Measurements from ENCODE around the gene ARID5B. TPM values are rescaled to one million over a fixed set of nuclear protein-coding genes. Genes with fewer than 3 reads are reported as not detected.

ARID5B gene
- total and polyA plus RNA-seq, 2 experiments from 2014 or later: 1.3 to 1.6 TPM

DNA sequence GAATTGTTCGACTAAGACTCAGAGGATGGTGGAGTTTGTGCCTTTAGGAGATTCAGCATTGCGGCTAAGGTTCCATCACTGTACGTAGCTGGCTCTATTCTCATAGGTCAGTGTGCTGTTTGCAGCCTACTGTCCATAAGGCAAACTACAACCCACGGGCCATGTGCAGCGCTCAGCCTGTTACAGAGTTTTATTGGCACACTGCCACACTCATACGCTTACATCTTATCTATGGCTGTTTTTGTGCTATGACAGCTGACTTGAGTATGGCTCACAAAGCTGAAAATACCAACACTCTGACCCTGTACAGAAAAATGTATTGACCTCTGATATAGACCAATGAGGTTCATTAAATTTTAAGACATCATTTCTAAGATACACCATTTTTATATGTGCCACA is 114.5 kb downstream of the ARID5B start:
- H3K27ac ChIP-seq (ENCODE audit: low read depth): no peak overlapping the region
- no peaks in the 10 kb centered on the region for H3K36me3 ChIP-seq (ENCODE audit: insufficient read depth)
- peaks cover 28% of the 10 kb centered on the region for H3K4me1 Mint-ChIP-seq
- ATAC-seq (no peak), DNase-seq (ENCODE audit: low spot score) (no peak)
- TF ChIP-seq EZH2 (IDR thresholded peaks at IDR 0.05; ENCODE audit: low read depth, unreplicated experiment): no peak
- H2AFZ ChIP-seq: no peak overlapping the region
- no peak overlapping the region for H3K4me2 ChIP-seq
- H3K79me2 ChIP-seq (replicated peaks; ENCODE audit: insufficient read depth): no peaks in the 10 kb centered on the region
- H3K4me3 ChIP-seq: no peak overlapping the region
- H3K36me3 Mint-ChIP-seq (ENCODE audit: low read depth): no peaks in the 10 kb centered on the region
- no peaks in the 10 kb centered on the region for H3K9me2 ChIP-seq (ENCODE audit: insufficient read depth)
- H3K27me3 ChIP-seq (ENCODE audit: insufficient read depth): no peaks in the 10 kb centered on the region
- H3F3A ChIP-seq (replicated peaks; ENCODE audit: low read depth): no peaks in the 10 kb centered on the region
- H3K9me3 Mint-ChIP-seq: no peaks in the 10 kb centered on the region
- H3K27me3 Mint-ChIP-seq (ENCODE audit: insufficient read depth, low read depth, poor library complexity): no peaks in the 10 kb centered on the region
- H3K4me3 Mint-ChIP-seq: no peak overlapping the region
- H4K20me1 ChIP-seq (replicated peaks; ENCODE audit: insufficient read depth): no peaks in the 10 kb centered on the region
- peaks cover 32% of the 10 kb centered on the region for H3K4me1 ChIP-seq (ENCODE audit: insufficient read depth)
- H3K27ac Mint-ChIP-seq: no peak overlapping the region

DNA sequence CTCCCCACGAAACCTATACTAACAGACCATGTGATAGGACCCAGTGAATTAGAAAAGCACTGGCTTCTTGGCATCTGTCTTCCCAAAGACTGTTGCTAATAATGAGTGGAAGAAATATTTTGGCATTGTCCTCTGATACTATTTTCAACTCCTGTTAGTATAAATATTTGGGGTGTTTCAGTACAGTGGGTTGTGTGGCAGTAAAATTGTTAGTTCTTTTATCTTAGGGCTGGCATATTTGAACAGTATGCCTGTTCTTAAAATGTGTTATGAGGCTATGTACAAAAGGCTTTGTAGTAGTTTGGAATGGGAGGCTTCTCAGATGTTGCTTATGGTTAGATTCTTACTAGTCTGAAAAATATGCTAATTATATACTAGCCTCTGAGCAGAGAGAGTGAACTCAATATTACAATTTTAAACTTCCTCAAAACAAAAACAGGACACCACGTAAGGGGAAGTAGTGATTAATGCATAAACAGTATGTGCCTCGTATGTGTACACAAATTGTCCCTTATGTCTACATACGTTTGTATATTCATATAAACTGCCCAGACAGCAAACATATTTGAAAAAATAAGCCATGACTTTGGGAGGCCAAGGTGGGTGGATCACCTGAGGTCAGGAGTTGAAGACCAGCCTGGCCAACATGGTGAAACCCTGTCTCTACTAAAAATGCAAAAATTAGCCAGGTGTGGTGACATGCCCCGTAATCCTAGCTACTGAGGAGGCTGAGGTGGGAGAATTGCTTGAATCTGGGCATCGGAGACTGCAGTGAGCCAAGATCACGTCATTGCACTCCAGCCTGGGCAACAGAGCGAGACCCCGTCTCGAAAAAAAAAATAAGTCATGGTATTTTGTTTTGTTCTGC is 115.4 kb downstream of the ARID5B start:
- Histone ChIP-seq H3K79me2 (replicated peaks; ENCODE audit: insufficient read depth) (no peaks in the 10 kb centered on the region), H2AFZ (no peak overlapping the region), H3F3A (replicated peaks; ENCODE audit: low read depth) (no peaks in the 10 kb centered on the region), H3K4me1 (ENCODE audit: insufficient read depth) (peaks cover 32% of the 10 kb centered on the region), H3K4me2 (no peak overlapping the region), H3K27ac (ENCODE audit: low read depth) (no peak overlapping the region), H3K9me2 (ENCODE audit: insufficient read depth) (no peaks in the 10 kb centered on the region), H3K4me3 (no peak overlapping the region), H4K20me1 (replicated peaks; ENCODE audit: insufficient read depth) (no peaks in the 10 kb centered on the region), H3K36me3 (ENCODE audit: insufficient read depth) (no peaks in the 10 kb centered on the region), H3K27me3 (ENCODE audit: insufficient read depth) (no peaks in the 10 kb centered on the region)
- H3K4me3 Mint-ChIP-seq: no peak overlapping the region
- peaks cover 28% of the 10 kb centered on the region for H3K4me1 Mint-ChIP-seq
- DNase-seq (ENCODE audit: low spot score) (no peak), ATAC-seq (no peak)
- H3K27ac Mint-ChIP-seq: no peak overlapping the region
- H3K36me3 Mint-ChIP-seq (ENCODE audit: low read depth): no peaks in the 10 kb centered on the region
- no peaks in the 10 kb centered on the region for H3K27me3 Mint-ChIP-seq (ENCODE audit: insufficient read depth, low read depth, poor library complexity)
- no peaks in the 10 kb centered on the region for H3K9me3 Mint-ChIP-seq
- TF ChIP-seq EZH2phosphoT487 (IDR thresholded peaks at IDR 0.05; ENCODE audit: unreplicated experiment) (no peak), NANOG (IDR thresholded peaks at IDR 0.05; ENCODE audit: borderline replicate concordance) (no peak), POLR2AphosphoS5 (IDR thresholded peaks at IDR 0.05; ENCODE audit: low read depth) (no peak), EZH2 (IDR thresholded peaks at IDR 0.05; ENCODE audit: low read depth, unreplicated experiment) (no peak), CREB1 (CRISPR knock-in tag; IDR thresholded peaks at IDR 0.05; ENCODE audit: low read depth) (no peak), JUNB (IDR thresholded peaks at IDR 0.05; ENCODE audit: unreplicated experiment) (no peak)
- TF ChIP-seq, protein P1, sequence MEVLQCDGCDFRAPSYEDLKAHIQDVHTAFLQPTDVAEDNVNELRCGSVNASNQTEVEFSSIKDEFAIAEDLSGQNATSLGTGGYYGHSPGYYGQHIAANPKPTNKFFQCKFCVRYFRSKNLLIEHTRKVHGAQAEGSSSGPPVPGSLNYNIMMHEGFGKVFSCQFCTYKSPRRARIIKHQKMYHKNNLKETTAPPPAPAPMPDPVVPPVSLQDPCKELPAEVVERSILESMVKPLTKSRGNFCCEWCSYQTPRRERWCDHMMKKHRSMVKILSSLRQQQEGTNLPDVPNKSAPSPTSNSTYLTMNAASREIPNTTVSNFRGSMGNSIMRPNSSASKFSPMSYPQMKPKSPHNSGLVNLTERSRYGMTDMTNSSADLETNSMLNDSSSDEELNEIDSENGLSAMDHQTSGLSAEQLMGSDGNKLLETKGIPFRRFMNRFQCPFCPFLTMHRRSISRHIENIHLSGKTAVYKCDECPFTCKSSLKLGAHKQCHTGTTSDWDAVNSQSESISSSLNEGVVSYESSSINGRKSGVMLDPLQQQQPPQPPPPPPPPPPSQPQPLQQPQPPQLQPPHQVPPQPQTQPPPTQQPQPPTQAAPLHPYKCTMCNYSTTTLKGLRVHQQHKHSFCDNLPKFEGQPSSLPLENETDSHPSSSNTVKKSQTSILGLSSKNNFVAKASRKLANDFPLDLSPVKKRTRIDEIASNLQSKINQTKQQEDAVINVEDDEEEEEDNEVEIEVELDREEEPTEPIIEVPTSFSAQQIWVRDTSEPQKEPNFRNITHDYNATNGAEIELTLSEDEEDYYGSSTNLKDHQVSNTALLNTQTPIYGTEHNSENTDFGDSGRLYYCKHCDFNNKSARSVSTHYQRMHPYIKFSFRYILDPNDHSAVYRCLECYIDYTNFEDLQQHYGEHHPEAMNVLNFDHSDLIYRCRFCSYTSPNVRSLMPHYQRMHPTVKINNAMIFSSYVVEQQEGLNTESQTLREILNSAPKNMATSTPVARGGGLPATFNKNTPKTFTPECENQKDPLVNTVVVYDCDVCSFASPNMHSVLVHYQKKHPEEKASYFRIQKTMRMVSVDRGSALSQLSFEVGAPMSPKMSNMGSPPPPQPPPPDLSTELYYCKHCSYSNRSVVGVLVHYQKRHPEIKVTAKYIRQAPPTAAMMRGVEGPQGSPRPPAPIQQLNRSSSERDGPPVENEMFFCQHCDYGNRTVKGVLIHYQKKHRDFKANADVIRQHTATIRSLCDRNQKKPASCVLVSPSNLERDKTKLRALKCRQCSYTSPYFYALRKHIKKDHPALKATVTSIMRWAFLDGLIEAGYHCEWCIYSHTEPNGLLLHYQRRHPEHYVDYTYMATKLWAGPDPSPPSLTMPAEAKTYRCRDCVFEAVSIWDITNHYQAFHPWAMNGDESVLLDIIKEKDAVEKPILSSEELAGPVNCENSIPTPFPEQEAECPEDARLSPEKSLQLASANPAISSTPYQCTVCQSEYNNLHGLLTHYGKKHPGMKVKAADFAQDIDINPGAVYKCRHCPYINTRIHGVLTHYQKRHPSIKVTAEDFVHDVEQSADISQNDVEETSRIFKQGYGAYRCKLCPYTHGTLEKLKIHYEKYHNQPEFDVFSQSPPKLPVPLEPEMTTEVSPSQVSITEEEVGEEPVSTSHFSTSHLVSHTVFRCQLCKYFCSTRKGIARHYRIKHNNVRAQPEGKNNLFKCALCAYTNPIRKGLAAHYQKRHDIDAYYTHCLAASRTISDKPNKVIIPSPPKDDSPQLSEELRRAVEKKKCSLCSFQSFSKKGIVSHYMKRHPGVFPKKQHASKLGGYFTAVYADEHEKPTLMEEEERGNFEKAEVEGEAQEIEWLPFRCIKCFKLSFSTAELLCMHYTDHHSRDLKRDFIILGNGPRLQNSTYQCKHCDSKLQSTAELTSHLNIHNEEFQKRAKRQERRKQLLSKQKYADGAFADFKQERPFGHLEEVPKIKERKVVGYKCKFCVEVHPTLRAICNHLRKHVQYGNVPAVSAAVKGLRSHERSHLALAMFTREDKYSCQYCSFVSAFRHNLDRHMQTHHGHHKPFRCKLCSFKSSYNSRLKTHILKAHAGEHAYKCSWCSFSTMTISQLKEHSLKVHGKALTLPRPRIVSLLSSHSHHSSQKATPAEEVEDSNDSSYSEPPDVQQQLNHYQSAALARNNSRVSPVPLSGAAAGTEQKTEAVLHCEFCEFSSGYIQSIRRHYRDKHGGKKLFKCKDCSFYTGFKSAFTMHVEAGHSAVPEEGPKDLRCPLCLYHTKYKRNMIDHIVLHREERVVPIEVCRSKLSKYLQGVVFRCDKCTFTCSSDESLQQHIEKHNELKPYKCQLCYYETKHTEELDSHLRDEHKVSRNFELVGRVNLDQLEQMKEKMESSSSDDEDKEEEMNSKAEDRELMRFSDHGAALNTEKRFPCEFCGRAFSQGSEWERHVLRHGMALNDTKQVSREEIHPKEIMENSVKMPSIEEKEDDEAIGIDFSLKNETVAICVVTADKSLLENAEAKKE (CRISPR knock-in tag; IDR thresholded peaks at IDR 0.05): no peak
- TF ChIP-seq, protein P2, sequence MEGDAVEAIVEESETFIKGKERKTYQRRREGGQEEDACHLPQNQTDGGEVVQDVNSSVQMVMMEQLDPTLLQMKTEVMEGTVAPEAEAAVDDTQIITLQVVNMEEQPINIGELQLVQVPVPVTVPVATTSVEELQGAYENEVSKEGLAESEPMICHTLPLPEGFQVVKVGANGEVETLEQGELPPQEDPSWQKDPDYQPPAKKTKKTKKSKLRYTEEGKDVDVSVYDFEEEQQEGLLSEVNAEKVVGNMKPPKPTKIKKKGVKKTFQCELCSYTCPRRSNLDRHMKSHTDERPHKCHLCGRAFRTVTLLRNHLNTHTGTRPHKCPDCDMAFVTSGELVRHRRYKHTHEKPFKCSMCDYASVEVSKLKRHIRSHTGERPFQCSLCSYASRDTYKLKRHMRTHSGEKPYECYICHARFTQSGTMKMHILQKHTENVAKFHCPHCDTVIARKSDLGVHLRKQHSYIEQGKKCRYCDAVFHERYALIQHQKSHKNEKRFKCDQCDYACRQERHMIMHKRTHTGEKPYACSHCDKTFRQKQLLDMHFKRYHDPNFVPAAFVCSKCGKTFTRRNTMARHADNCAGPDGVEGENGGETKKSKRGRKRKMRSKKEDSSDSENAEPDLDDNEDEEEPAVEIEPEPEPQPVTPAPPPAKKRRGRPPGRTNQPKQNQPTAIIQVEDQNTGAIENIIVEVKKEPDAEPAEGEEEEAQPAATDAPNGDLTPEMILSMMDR (conservative IDR thresholded peaks at IDR 0.05; ENCODE audit: low read depth in 2 of 2): no peak
- TF ChIP-seq, protein P3, sequence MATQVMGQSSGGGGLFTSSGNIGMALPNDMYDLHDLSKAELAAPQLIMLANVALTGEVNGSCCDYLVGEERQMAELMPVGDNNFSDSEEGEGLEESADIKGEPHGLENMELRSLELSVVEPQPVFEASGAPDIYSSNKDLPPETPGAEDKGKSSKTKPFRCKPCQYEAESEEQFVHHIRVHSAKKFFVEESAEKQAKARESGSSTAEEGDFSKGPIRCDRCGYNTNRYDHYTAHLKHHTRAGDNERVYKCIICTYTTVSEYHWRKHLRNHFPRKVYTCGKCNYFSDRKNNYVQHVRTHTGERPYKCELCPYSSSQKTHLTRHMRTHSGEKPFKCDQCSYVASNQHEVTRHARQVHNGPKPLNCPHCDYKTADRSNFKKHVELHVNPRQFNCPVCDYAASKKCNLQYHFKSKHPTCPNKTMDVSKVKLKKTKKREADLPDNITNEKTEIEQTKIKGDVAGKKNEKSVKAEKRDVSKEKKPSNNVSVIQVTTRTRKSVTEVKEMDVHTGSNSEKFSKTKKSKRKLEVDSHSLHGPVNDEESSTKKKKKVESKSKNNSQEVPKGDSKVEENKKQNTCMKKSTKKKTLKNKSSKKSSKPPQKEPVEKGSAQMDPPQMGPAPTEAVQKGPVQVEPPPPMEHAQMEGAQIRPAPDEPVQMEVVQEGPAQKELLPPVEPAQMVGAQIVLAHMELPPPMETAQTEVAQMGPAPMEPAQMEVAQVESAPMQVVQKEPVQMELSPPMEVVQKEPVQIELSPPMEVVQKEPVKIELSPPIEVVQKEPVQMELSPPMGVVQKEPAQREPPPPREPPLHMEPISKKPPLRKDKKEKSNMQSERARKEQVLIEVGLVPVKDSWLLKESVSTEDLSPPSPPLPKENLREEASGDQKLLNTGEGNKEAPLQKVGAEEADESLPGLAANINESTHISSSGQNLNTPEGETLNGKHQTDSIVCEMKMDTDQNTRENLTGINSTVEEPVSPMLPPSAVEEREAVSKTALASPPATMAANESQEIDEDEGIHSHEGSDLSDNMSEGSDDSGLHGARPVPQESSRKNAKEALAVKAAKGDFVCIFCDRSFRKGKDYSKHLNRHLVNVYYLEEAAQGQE (IDR thresholded peaks at IDR 0.05; ENCODE audit: unreplicated experiment): no peak

Measured in GM23338 (cell line).